ENCODE measurements around the gene OCA2. TPM values are rescaled to one million over a fixed set of nuclear protein-coding genes. Genes with fewer than 3 reads are reported as not detected.

OCA2 gene
- total and polyA plus RNA-seq, 4 donors: 1.6 to 4.0 (median 2.5) TPM

DNA sequence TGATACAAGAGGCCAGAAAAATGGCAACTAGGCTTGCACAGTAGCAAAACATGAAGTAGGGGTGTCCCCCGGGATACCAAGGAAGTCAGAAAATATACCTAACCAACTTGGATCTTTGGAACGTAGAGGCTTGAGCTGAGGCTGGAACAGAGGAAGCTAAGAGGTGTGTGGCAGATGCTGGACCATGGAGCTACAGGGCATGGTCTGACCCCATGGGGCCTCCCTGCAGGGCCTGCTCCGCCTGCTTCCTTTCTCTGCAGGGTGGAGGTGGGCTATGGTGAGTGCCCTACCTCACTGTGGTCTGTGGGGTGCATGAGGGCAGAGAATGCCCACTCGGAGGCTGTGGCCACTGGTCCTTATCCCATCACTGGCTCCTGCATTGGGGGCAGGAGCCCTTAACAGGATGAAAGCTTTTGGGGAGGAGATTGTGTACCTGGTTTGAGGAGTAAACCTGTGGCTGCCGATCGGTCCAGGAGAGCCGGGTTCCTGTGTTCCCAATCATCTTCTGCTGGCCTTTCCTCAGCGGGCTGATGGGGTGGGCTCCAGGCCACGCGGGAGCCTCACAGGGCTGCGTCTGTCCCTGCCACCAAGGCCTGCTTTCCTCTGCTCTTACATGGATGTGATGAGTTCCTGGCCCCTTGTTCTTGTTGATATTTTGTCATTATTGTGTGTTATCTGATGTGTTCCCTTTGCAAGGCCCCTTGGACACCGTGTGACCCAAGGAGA is 96.8 kb downstream of the OCA2 start:
- intact Hi-C loops (cut with DNase I): no loop called here
- no peaks in the 10 kb centered on the region for H3K27me3 ChIP-seq (ENCODE audit: control insufficient read depth in 1 of 2, insufficient read depth in 2 of 2, low read length in 1 of 2)
- no peaks in the 10 kb centered on the region for H3K36me3 ChIP-seq (ENCODE audit: control insufficient read depth in 1 of 2, insufficient read depth in 2 of 2, low read length in 1 of 2)
- H3K27ac ChIP-seq (ENCODE audit: low read depth in 1 of 2, low read length in 2 of 2): no peak overlapping the region
- ATAC-seq (ENCODE audit: low FRiP score) (no peak), DNase-seq (no peak)
- 87 to 92% methylated on average over 12 of the region's 12 CpGs for WGBS, 2 donors
- no peaks in the 10 kb centered on the region for H3K4me1 ChIP-seq (ENCODE audit: control insufficient read depth in 1 of 2, insufficient read depth in 2 of 2, low read length in 2 of 2)
- H3K4me3 ChIP-seq (ENCODE audit: low read length in 2 of 2): no peak overlapping the region
- H3K9me3 ChIP-seq (ENCODE audit: control insufficient read depth, low read length): no peaks in the 10 kb centered on the region

DNA sequence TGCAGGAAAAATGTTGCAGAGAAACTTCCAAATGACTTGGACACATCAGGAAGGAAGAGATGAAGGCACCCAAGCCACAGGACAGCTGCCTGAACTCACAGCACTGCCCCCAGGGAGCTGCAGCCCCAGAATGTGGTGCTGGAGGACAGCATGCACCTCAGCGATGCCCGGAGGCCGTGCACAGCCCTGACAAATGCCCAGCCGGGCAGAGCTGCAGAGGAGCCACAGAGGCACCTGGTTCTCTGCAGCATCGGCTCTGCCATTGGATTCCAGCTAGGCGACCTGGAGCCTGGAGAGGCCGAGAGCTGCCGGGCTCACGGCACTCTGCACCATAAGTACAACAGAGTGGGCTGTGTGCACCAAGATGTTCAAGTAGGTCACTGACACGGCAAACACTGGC is 97.5 kb downstream of the OCA2 start:
- Histone ChIP-seq H3K27ac (ENCODE audit: low read depth in 1 of 2, low read length in 2 of 2) (no peak overlapping the region), H3K4me3 (ENCODE audit: low read length in 2 of 2) (no peak overlapping the region), H3K4me1 (ENCODE audit: control insufficient read depth in 1 of 2, insufficient read depth in 2 of 2, low read length in 2 of 2) (no peaks in the 10 kb centered on the region), H3K27me3 (ENCODE audit: control insufficient read depth in 1 of 2, insufficient read depth in 2 of 2, low read length in 1 of 2) (no peaks in the 10 kb centered on the region), H3K9me3 (ENCODE audit: control insufficient read depth, low read length) (no peaks in the 10 kb centered on the region), H3K36me3 (ENCODE audit: control insufficient read depth in 1 of 2, insufficient read depth in 2 of 2, low read length in 1 of 2) (no peaks in the 10 kb centered on the region)
- DNase-seq (no peak), ATAC-seq (ENCODE audit: low FRiP score) (peak; percentile 26)
- intact Hi-C loops (cut with DNase I): no loop called here
- whole genome bisulfite sequencing, 2 donors: 60 to 67% methylated on average over 10 of the region's 10 CpGs

- no peak for DNase-seq
- intact Hi-C loops (cut with DNase I): no loop called here
- Histone ChIP-seq H3K4me1 (ENCODE audit: control insufficient read depth in 1 of 2, insufficient read depth in 2 of 2, low read length in 2 of 2) (no peaks in the 10 kb centered on the region), H3K36me3 (ENCODE audit: control insufficient read depth in 1 of 2, insufficient read depth in 2 of 2, low read length in 1 of 2) (no peaks in the 10 kb centered on the region), H3K4me3 (ENCODE audit: low read length in 2 of 2) (no peak overlapping the region), H3K9me3 (ENCODE audit: control insufficient read depth, low read length) (no peaks in the 10 kb centered on the region), H3K27ac (ENCODE audit: low read depth in 1 of 2, low read length in 2 of 2) (no peak overlapping the region), H3K27me3 (ENCODE audit: control insufficient read depth in 1 of 2, insufficient read depth in 2 of 2, low read length in 1 of 2) (no peaks in the 10 kb centered on the region)
- 82 to 85% methylated on average over 16 of the region's 16 CpGs for WGBS, 2 donors
- ATAC-seq (ENCODE audit: low FRiP score): no peak
Measured at GRCh38 chr15:27993996-27994780, 104.9 kb downstream of the OCA2 start.

- Histone ChIP-seq H3K9me3 (ENCODE audit: control insufficient read depth, low read length) (no peaks in the 10 kb centered on the region), H3K27ac (ENCODE audit: low read depth in 1 of 2, low read length in 2 of 2) (no peak overlapping the region), H3K4me1 (ENCODE audit: control insufficient read depth in 1 of 2, insufficient read depth in 2 of 2, low read length in 2 of 2) (no peaks in the 10 kb centered on the region), H3K36me3 (ENCODE audit: control insufficient read depth in 1 of 2, insufficient read depth in 2 of 2, low read length in 1 of 2) (no peaks in the 10 kb centered on the region), H3K27me3 (ENCODE audit: control insufficient read depth in 1 of 2, insufficient read depth in 2 of 2, low read length in 1 of 2) (no peaks in the 10 kb centered on the region), H3K4me3 (ENCODE audit: low read length in 2 of 2) (no peak overlapping the region)
- 87 to 91% methylated on average over 10 of the region's 10 CpGs for WGBS, 2 donors
- DNase-seq (no peak), ATAC-seq (ENCODE audit: low FRiP score) (no peak)
- intact Hi-C loops (cut with DNase I): no loop called here
Measured at GRCh38 chr15:27993544-27993943, 105.6 kb downstream of the OCA2 start.

GRCh38 chr15:27990521-27991515 is 108.3 kb downstream of the OCA2 start:
- H3K27me3 ChIP-seq (ENCODE audit: control insufficient read depth in 1 of 2, insufficient read depth in 2 of 2, low read length in 1 of 2): no peaks in the 10 kb centered on the region
- ATAC-seq (ENCODE audit: low FRiP score) (no peak), DNase-seq (no peak)
- intact Hi-C loops (cut with DNase I): no loop called here
- no peaks in the 10 kb centered on the region for H3K36me3 ChIP-seq (ENCODE audit: control insufficient read depth in 1 of 2, insufficient read depth in 2 of 2, low read length in 1 of 2)
- no peaks in the 10 kb centered on the region for H3K9me3 ChIP-seq (ENCODE audit: control insufficient read depth, low read length)
- 72 to 76% methylated on average over 16 of the region's 16 CpGs for WGBS, 2 donors
- H3K4me3 ChIP-seq (ENCODE audit: low read length in 2 of 2): no peak overlapping the region
- no peaks in the 10 kb centered on the region for H3K4me1 ChIP-seq (ENCODE audit: control insufficient read depth in 1 of 2, insufficient read depth in 2 of 2, low read length in 2 of 2)
- H3K27ac ChIP-seq (ENCODE audit: low read depth in 1 of 2, low read length in 2 of 2): no peak overlapping the region

- WGBS, 2 donors: 77 to 83% methylated on average over 4 of the region's 4 CpGs
- no peaks in the 10 kb centered on the region for H3K4me1 ChIP-seq (ENCODE audit: control insufficient read depth in 1 of 2, insufficient read depth in 2 of 2, low read length in 2 of 2)
- no peaks in the 10 kb centered on the region for H3K9me3 ChIP-seq (ENCODE audit: control insufficient read depth, low read length)
- no peaks in the 10 kb centered on the region for H3K27me3 ChIP-seq (ENCODE audit: control insufficient read depth in 1 of 2, insufficient read depth in 2 of 2, low read length in 1 of 2)
- H3K27ac ChIP-seq (ENCODE audit: low read depth in 1 of 2, low read length in 2 of 2): no peak overlapping the region
- intact Hi-C loops (cut with DNase I): no loop called here
- peaks cover 0 to under 1% of the 10 kb centered on the region in 2 donors for H3K36me3 ChIP-seq (ENCODE audit: control insufficient read depth in 1 of 2, insufficient read depth in 2 of 2, low read length in 1 of 2)
- H3K4me3 ChIP-seq (ENCODE audit: low read length in 2 of 2): no peak overlapping the region
- ATAC-seq (ENCODE audit: low FRiP score) (no peak), DNase-seq (no peak)
Measured at GRCh38 chr15:27989838-27990237, 109.3 kb downstream of the OCA2 start.

DNA sequence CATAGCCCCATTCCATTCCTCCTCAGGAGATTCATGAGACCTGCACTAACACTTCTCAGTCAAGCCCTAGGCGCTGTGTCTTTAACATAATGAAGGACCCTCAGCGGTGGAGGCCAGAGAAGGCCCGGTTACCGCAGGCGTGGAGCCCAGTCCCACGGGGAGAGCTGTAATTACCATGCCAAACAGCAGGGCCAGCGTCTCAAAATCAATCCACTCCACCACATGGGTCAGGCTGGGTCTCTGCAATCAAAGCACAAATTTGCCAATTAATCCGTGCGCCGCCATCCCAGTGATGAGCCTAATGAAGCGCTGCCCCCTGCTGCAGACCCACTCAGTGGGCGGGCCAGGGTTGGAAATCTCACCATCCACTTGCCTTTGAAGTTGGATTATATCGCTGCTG is 109.7 kb downstream of the OCA2 start:
- DNase-seq (no peak), ATAC-seq (ENCODE audit: low FRiP score) (no peak)
- 82 to 87% methylated on average over 13 of the region's 13 CpGs for WGBS, 2 donors
- Histone ChIP-seq H3K27me3 (ENCODE audit: control insufficient read depth in 1 of 2, insufficient read depth in 2 of 2, low read length in 1 of 2) (no peaks in the 10 kb centered on the region), H3K36me3 (ENCODE audit: control insufficient read depth in 1 of 2, insufficient read depth in 2 of 2, low read length in 1 of 2) (peaks cover 0 to 2% of the 10 kb centered on the region in 2 donors), H3K27ac (ENCODE audit: low read depth in 1 of 2, low read length in 2 of 2) (no peak overlapping the region), H3K4me3 (ENCODE audit: low read length in 2 of 2) (no peak overlapping the region), H3K9me3 (ENCODE audit: control insufficient read depth, low read length) (no peaks in the 10 kb centered on the region), H3K4me1 (ENCODE audit: control insufficient read depth in 1 of 2, insufficient read depth in 2 of 2, low read length in 2 of 2) (no peaks in the 10 kb centered on the region)
- intact Hi-C loops (cut with DNase I): no loop called here

DNA sequence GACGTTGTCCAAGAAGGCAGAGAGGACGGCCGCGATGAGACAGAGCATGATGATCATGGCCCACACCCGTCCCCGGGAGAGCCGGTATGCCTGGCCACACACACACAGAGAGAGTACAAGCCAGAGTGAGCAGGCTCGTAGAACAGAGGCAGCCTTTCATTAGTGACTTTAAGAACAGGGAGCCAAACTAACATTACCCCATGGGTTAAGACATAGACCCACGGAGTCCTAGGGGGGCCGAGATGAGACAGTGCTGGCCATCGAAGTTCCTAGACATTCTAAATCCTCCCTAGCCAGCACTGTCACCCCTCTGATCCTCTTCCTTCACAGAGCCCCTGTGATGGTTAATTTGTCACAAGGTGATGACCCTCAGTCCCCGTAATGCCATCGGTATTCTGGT is 114.0 kb downstream of the OCA2 start:
- no peak for ATAC-seq (ENCODE audit: low FRiP score)
- Histone ChIP-seq H3K4me1 (ENCODE audit: control insufficient read depth in 1 of 2, insufficient read depth in 2 of 2, low read length in 2 of 2) (no peaks in the 10 kb centered on the region), H3K36me3 (ENCODE audit: control insufficient read depth in 1 of 2, insufficient read depth in 2 of 2, low read length in 1 of 2) (peaks cover 0 to 9% of the 10 kb centered on the region in 2 donors), H3K27ac (ENCODE audit: low read depth in 1 of 2, low read length in 2 of 2) (no peak overlapping the region), H3K27me3 (ENCODE audit: control insufficient read depth in 1 of 2, insufficient read depth in 2 of 2, low read length in 1 of 2) (no peaks in the 10 kb centered on the region), H3K9me3 (ENCODE audit: control insufficient read depth, low read length) (no peaks in the 10 kb centered on the region), H3K4me3 (ENCODE audit: low read length in 2 of 2) (no peak overlapping the region)
- intact Hi-C loops (cut with DNase I): no loop called here
- WGBS, 2 donors: 93 to 94% methylated on average over 13 of the region's 13 CpGs
- DNase-seq: no peak
